Urinary bladder (tissue), 2 donors: Measurements from ENCODE around the gene TXNRD1. TPM values are rescaled to one million over a fixed set of nuclear protein-coding genes. Genes with fewer than 3 reads are reported as not detected.

Experiments used
- polyA plus RNA-seq: library from polyadenylated mRNA; stranded (reverse); fragments of 200-250 nt; gene quantifications from one replicate; pipeline ENCODE4 v1.2.3, GENCODE V29; 2013
- total RNA-seq: library from RNA; depleted of rRNA; stranded (reverse); fragments of >200 nt; gene quantifications from one replicate; pipeline ENCODE4 v1.2.3, GENCODE V29; 2014
- donor health status: healthy.

TXNRD1 gene
- total and polyA plus RNA-seq, 2 donors: 69.4 to 267 TPM

Other genes starting within 250 kb of the TXNRD1 start
- gene TDG, start 249.9 kb upstream of the TXNRD1 start, total RNA-seq: 37.0 TPM
- gene TDG, start 249.9 kb upstream of the TXNRD1 start, polyA plus RNA-seq: 11.2 TPM
- 101 TPM for gene GLT8D2, start 165.6 kb upstream of the TXNRD1 start, total RNA-seq
- 37.2 TPM for gene GLT8D2, start 165.6 kb upstream of the TXNRD1 start, polyA plus RNA-seq
- gene HCFC2, start 151.2 kb upstream of the TXNRD1 start, total RNA-seq: 66.3 TPM
- gene HCFC2, start 151.2 kb upstream of the TXNRD1 start, polyA plus RNA-seq: 13.7 TPM
- 43.7 TPM for gene NFYB, start 77.6 kb upstream of the TXNRD1 start, total RNA-seq
- gene NFYB, start 77.6 kb upstream of the TXNRD1 start, polyA plus RNA-seq: 55.9 TPM
- gene EID3, start 88.0 kb downstream of the TXNRD1 start, total RNA-seq: 7.7 TPM
- gene EID3, start 88.0 kb downstream of the TXNRD1 start, polyA plus RNA-seq: 2.2 TPM
- gene CHST11, start 241.2 kb downstream of the TXNRD1 start, total RNA-seq: 4.7 TPM
- 10.0 TPM for gene CHST11, start 241.2 kb downstream of the TXNRD1 start, polyA plus RNA-seq